Stimulated activated naive CD8-positive, alpha-beta T cell treated with anti-CD3 and anti-CD28 coated beads, Interleukin-15, Interleukin-2, amounts not matched to agents 100 ng/mL and 50 ng/mL, for 24 hours (primary cell): ENCODE data around the gene KATNAL2.
"Not testable (repeated sequence)": the region's sequence is repeated elsewhere in the genome, so short reads cannot be mapped to it uniquely, and the experiment has no call there.

Experiments
- H3K27ac Mint-ChIP-seq: one replicate; pipeline ENCODE4 v1.8.0; 2021; ENCODE audit warnings: mild to moderate bottlenecking, mixed read lengths
- H3K27me3 Mint-ChIP-seq: one replicate; pipeline ENCODE4 v1.8.0; 2021; ENCODE audit warnings: mixed read lengths
- H3K36me3 Mint-ChIP-seq: one replicate; pipeline ENCODE4 v1.8.0; 2021; ENCODE audit warnings: low read depth, mixed read lengths
- H3K4me1 Mint-ChIP-seq: one replicate; pipeline ENCODE4 v1.8.0; 2021; ENCODE audit warnings: low read depth, mixed read lengths
- H3K4me3 Mint-ChIP-seq: one replicate; pipeline ENCODE4 v1.8.0; 2021; ENCODE audit warnings: mild to moderate bottlenecking, mixed read lengths
- H3K9me3 Mint-ChIP-seq: one replicate; pipeline ENCODE4 v1.8.0; 2021; ENCODE audit warnings: mixed read lengths

Gene KATNAL2

DNA sequence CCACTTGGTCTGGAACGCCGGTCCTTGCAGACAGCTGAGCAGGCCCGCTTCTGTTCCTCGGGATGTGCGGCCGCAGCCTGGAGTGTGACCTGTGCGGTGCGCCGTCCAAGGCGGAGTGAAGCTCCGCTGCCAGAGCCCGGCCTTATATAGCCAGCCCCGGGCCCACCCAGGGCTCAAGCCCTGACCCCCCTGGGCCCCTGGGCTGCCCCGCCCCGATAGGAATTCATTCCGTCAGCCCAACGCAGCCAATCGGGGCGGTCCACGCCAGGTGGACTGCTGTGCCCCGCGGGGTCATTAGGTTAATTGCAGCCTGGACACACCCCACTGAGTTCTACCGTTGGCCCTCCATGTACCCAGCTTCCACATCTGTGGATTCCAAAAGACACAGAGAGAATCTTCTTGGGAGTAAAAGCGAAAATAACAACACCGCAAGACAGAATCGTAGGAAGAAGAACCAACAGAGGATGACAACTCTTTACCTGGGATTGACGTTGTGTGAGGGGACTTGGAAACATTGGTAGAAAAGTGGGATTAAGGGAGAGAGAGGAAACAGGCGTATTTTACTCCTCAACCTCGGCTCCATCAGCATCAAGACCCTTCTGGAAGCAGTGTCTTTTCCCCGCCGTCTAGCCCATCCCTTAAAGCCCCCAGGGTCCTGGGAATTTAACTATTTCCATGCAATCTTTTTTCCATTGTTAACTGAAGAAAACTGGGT is 47.3 kb downstream of the KATNAL2 start:
- not testable (repeated sequence) for H3K27me3 Mint-ChIP-seq, H3K27ac Mint-ChIP-seq, H3K4me1 Mint-ChIP-seq, H3K4me3 Mint-ChIP-seq
- H3K36me3 Mint-ChIP-seq: peaks cover 11% of the 10 kb centered on the region
- H3K9me3 Mint-ChIP-seq: peaks cover 19% of the 10 kb centered on the region

DNA sequence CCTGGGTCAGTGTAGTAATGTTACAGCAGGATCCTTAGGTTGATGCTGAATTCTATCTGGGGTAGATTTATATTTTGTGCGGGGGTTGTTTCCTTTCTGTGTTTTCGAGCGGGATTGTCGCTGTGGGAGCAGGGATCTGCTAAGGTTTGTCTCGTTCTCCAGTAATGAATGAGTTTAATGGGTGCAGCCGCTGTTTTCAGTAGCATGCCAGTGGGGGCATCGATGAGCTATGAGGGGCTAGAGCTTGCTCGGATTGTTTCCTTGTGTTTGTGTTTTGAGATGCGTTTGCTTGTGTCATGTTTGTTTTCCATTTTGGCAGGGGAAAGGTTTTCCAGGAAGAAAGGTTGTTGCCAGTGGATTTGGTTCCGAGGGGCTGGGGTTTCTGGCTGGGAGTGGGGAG is 48.9 kb downstream of the KATNAL2 start:
- H3K27ac Mint-ChIP-seq, H3K4me3 Mint-ChIP-seq, H3K27me3 Mint-ChIP-seq, H3K4me1 Mint-ChIP-seq: not testable (repeated sequence)
- Mint-ChIP-seq H3K9me3 (peaks cover 11% of the 10 kb centered on the region), H3K36me3 (peaks cover 11% of the 10 kb centered on the region)

DNA sequence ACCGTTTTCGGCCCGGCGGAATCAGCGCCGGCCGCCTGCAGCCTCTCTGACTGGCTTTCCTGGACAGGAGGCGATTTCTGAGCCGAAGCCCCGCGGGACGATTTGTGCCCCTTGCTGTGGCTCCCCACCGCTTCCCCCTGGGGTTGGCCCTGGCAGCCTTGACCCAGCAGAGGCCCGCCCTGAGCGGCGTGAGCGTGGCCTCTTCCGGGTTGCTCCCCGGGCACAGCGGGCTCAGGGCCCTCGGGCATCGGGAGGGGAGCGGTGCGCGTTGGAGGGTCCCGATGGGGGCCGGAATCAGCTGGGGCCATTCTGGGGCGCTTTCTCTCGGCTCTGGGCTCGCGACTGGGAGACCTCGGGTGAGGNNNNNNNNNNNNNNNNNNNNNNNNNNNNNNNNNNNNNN is 52.1 kb downstream of the KATNAL2 start:
- H3K4me3 Mint-ChIP-seq, H3K27me3 Mint-ChIP-seq: not testable (repeated sequence)
- peaks cover 11% of the 10 kb centered on the region for H3K9me3 Mint-ChIP-seq

DNA sequence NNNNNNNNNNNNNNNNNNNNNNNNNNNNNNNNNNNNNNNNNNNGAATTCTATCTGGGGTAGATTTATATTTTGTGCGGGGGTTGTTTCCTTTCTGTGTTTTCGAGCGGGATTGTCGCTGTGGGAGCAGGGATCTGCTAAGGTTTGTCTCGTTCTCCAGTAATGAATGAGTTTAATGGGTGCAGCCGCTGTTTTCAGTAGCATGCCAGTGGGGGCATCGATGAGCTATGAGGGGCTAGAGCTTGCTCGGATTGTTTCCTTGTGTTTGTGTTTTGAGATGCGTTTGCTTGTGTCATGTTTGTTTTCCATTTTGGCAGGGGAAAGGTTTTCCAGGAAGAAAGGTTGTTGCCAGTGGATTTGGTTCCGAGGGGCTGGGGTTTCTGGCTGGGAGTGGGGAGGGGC is 102.5 kb downstream of the KATNAL2 start:
- H3K4me3 Mint-ChIP-seq, H3K36me3 Mint-ChIP-seq, H3K9me3 Mint-ChIP-seq, H3K27me3 Mint-ChIP-seq, H3K27ac Mint-ChIP-seq, H3K4me1 Mint-ChIP-seq: not testable (repeated sequence)

More for the DNA sequence above, 52.1 kb downstream of the KATNAL2 start:
- H3K36me3 Mint-ChIP-seq: peaks cover 11% of the 10 kb centered on the region
- not testable (repeated sequence) for H3K4me1 Mint-ChIP-seq, H3K27ac Mint-ChIP-seq

DNA sequence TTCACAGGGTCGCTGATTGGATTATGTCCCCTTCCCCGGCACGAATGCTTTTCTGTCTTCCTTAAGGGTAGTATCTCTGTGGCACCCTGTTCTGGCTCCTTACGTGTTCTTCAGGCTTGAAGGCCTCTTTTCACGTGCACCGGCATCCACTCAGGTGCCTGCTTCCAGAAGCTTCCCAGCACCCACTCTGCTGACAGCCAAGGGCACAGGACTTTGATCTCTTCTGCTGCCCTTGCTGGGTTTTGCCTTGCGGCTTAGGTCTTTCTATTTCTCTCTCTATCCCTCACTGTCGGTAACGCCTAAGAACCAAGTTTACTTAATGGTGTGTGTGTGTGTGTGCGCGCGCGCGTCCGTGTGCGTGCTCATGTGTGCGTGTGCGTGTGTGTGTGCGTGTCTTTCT is 103.4 kb downstream of the KATNAL2 start:
- not testable (repeated sequence) for H3K27me3 Mint-ChIP-seq, H3K4me1 Mint-ChIP-seq, H3K4me3 Mint-ChIP-seq, H3K9me3 Mint-ChIP-seq, H3K36me3 Mint-ChIP-seq, H3K27ac Mint-ChIP-seq

DNA sequence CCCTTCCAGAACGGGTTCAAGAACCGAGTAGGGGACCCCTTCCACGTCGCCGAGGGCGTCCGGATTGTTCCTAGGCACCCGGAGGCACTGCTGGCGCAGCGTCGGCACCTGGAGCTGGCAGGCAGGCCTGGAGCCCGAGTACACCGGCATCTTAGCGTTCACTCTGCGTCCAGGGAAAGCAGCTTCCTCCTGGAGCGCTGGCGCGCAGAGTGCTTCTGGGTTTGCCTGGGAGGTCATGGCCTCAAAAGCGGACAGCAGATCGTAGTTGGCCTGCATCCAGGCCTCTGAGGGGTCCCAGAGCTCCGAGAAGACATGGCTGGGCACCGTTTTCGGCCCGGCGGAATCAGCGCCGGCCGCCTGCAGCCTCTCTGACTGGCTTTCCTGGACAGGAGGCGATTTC is 105.4 kb downstream of the KATNAL2 start:
- H3K4me3 Mint-ChIP-seq, H3K27ac Mint-ChIP-seq, H3K36me3 Mint-ChIP-seq, H3K9me3 Mint-ChIP-seq, H3K4me1 Mint-ChIP-seq, H3K27me3 Mint-ChIP-seq: not testable (repeated sequence)

DNA sequence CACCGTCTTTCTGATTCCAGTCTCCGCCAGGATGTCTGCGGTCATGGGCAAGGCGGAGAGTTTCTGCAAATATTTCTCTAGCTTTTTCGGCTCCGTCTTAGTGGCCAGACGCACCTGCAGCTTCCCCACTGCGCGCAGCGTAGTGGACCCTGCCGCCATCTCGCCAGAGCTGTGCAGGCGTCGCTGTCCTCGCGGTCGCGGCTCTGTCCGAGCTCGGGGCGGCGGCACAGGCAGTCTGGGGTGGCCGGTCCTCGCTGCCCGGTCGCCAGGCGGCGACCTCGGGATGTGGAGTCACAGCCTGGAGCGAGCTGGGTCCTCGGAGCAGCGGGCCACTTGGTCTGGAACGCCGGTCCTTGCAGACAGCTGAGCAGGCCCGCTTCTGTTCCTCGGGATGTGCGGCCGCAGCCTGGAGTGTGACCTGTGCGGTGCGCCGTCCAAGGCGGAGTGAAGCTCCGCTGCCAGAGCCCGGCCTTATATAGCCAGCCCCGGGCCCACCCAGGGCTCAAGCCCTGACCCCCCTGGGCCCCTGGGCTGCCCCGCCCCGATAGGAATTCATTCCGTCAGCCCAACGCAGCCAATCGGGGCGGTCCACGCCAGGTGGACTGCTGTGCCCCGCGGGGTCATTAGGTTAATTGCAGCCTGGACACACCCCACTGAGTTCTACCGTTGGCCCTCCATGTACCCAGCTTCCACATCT is 106.5 kb downstream of the KATNAL2 start:
- not testable (repeated sequence) for H3K9me3 Mint-ChIP-seq, H3K4me1 Mint-ChIP-seq, H3K27ac Mint-ChIP-seq, H3K36me3 Mint-ChIP-seq, H3K4me3 Mint-ChIP-seq, H3K27me3 Mint-ChIP-seq

DNA sequence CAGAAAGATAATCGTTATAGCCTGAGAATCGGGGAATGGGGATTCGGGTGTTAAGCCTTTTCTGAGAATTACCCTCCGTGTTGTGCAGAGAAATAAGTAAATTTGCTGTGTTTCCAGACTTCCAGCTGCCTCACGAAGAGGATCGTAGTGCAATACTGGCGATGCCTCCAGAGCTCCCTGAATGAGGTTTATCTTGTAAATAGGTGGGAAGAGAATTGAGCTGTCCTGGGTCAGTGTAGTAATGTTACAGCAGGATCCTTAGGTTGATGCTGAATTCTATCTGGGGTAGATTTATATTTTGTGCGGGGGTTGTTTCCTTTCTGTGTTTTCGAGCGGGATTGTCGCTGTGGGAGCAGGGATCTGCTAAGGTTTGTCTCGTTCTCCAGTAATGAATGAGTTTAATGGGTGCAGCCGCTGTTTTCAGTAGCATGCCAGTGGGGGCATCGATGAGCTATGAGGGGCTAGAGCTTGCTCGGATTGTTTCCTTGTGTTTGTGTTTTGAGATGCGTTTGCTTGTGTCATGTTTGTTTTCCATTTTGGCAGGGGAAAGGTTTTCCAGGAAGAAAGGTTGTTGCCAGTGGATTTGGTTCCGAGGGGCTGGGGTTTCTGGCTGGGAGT is 108.3 kb downstream of the KATNAL2 start:
- H3K27ac Mint-ChIP-seq, H3K27me3 Mint-ChIP-seq, H3K9me3 Mint-ChIP-seq, H3K4me1 Mint-ChIP-seq, H3K36me3 Mint-ChIP-seq, H3K4me3 Mint-ChIP-seq: not testable (repeated sequence)

DNA sequence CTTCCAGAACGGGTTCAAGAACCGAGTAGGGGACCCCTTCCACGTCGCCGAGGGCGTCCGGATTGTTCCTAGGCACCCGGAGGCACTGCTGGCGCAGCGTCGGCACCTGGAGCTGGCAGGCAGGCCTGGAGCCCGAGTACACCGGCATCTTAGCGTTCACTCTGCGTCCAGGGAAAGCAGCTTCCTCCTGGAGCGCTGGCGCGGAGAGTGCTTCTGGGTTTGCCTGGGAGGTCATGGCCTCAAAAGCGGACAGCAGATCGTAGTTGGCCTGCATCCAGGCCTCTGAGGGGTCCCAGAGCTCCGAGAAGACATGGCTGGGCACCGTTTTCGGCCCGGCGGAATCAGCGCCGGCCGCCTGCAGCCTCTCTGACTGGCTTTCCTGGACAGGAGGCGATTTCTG is 111.3 kb downstream of the KATNAL2 start:
- not testable (repeated sequence) for H3K36me3 Mint-ChIP-seq, H3K4me3 Mint-ChIP-seq, H3K27me3 Mint-ChIP-seq, H3K27ac Mint-ChIP-seq, H3K4me1 Mint-ChIP-seq
- peaks cover 12% of the 10 kb centered on the region for H3K9me3 Mint-ChIP-seq

DNA sequence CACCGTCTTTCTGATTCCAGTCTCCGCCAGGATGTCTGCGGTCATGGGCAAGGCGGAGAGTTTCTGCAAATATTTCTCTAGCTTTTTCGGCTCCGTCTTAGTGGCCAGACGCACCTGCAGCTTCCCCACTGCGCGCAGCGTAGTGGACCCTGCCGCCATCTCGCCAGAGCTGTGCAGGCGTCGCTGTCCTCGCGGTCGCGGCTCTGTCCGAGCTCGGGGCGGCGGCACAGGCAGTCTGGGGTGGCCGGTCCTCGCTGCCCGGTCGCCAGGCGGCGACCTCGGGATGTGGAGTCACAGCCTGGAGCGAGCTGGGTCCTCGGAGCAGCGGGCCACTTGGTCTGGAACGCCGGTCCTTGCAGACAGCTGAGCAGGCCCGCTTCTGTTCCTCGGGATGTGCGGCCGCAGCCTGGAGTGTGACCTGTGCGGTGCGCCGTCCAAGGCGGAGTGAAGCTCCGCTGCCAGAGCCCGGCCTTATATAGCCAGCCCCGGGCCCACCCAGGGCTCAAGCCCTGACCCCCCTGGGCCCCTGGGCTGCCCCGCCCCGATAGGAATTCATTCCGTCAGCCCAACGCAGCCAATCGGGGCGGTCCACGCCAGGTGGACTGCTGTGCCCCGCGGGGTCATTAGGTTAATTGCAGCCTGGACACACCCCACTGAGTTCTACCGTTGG is 112.4 kb downstream of the KATNAL2 start:
- not testable (repeated sequence) for H3K27ac Mint-ChIP-seq, H3K4me3 Mint-ChIP-seq, H3K27me3 Mint-ChIP-seq, H3K4me1 Mint-ChIP-seq, H3K36me3 Mint-ChIP-seq
- H3K9me3 Mint-ChIP-seq: peaks cover 12% of the 10 kb centered on the region

DNA sequence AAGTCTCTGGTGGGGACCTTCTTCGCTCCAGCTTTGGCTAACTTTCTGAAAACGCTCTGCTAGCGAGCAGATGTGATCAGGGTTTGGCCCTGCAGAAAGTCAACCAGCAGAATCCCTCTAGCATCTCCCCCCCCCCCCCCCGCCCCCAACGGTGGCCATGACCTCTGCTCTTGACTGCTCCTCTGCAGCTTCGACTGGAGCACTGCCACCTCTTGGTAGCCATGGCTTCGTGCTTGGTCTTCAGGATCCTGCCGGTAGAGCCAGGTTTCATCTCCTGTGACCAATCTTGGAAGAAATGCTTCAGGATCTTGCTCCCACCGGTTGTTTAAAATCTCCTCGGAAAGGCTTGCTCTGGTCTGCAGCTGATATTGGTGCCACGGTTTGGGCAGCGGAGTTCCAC is 113.5 kb downstream of the KATNAL2 start:
- H3K9me3 Mint-ChIP-seq: peaks cover 12% of the 10 kb centered on the region
- H3K36me3 Mint-ChIP-seq, H3K4me1 Mint-ChIP-seq, H3K27me3 Mint-ChIP-seq, H3K27ac Mint-ChIP-seq, H3K4me3 Mint-ChIP-seq: not testable (repeated sequence)

DNA sequence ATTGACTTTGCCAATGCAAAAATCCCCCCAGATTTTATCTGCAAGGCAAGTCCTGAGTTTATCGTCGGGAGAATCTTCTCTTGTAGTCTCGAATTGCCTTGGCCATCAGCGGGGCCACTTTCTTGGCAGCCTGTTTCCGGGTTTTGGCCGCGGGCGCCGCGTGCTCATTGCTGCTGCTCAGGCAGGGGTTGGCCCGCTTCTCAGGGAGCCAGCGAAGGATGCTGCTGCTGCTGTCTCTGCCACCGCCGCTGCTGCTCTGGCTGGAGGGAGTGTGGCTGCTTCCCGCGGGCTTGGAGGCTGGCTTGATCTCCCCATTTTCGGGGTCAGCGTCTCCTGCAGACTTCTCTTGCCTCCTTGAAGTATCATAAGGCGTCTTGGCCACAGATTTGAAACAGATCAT is 115.5 kb downstream of the KATNAL2 start:
- Mint-ChIP-seq H3K36me3 (no peaks in the 10 kb centered on the region), H3K4me3 (no peak overlapping the region), H3K9me3 (peaks cover 12% of the 10 kb centered on the region), H3K4me1 (no peaks in the 10 kb centered on the region), H3K27ac (no peak overlapping the region), H3K27me3 (no peaks in the 10 kb centered on the region)

DNA sequence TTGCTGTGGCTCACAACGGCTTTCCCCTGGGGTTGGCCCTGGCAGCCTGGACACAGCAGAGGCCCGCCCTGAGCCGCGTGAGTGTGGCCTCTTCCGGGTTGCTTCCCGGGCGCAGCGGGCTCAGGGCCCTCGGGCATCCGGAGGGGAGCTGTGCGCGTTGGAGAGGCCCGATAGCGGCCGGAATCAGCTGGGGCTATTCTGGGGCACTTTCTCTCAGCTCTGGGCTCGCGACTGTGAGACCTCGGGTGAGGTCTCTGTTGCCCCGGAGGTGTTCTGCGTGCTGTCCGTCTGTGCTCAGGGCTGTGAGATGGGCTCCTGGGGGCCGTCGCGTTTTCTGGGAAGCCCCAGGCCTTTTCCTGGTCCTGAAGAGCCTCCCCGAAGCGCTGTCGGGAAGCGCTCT is 117.2 kb downstream of the KATNAL2 start:
- H3K4me3 Mint-ChIP-seq, H3K27me3 Mint-ChIP-seq, H3K4me1 Mint-ChIP-seq, H3K27ac Mint-ChIP-seq, H3K36me3 Mint-ChIP-seq: not testable (repeated sequence)
- H3K9me3 Mint-ChIP-seq: peaks cover 12% of the 10 kb centered on the region

DNA sequence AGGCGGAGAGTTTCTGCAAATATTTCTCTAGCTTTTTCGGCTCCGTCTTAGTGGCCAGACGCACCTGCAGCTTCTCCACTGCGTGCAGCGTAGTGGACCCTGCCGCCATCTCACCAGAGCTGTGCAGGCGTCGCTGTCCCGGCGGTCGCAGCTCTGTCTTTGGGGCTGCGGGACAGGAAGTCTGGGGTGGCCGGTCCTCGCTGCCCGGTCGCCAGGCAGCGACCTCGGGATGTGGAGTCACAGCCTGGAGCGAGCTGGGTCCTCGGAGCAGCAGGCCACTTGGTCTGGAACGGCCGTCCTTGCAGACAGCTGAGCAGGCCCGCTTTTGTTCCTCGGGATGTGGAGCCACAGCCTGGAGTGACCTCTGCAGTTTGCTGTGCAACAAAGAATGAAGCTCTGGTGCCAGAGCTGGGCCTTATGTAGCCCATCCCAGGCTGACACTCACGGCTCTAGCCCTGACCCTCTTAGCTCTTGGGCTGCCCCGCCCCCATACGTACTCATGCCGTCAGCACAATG is 117.8 kb downstream of the KATNAL2 start, which contains the start of gene ELOA2:
Gene ELOA2 (minus strand): TSS at position 466 of the 516 bp plus-strand sequence. CDS start 357 bp downstream, at position 109.
- peaks cover 3% of the 10 kb centered on the region for H3K27me3 Mint-ChIP-seq
- no peaks in the 10 kb centered on the region for H3K4me1 Mint-ChIP-seq
- no peaks in the 10 kb centered on the region for H3K36me3 Mint-ChIP-seq
- no peak within 1 kb of the TSS for H3K4me3 Mint-ChIP-seq
- H3K27ac Mint-ChIP-seq: no peak within 1 kb of the TSS
- H3K9me3 Mint-ChIP-seq: peaks cover 12% of the 10 kb centered on the region

DNA sequence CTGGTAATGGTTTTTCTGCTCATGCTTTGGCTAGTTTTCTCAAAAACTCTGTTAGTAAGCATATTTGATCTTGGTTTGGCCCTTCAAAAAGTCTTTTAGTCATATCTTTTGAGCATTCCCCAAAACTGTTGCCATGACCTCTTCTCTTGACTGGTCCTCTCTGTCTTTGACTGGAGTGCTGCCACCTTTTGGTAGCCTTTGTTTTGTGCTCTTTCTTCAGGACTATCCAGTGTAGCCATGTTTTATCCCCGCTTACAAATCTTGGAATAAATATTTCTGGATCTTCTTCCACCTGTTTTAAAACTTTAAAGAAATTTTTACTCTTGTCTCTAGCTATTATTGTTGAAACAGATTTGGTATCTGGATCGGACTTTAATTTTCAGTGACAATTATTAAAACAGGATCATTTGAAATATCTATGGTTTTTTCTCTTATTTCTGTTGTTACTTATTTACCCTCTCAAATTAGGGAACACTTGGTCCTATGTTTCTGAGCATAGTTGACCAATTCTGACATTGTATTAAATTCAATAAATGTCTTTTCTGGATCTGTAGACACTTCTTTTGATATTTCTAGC is 119.0 kb downstream of the KATNAL2 start:
- H3K4me1 Mint-ChIP-seq: no peaks in the 10 kb centered on the region
- peaks cover 9% of the 10 kb centered on the region for H3K9me3 Mint-ChIP-seq
- H3K4me3 Mint-ChIP-seq: no peak overlapping the region
- no peak overlapping the region for H3K27ac Mint-ChIP-seq
- no peaks in the 10 kb centered on the region for H3K36me3 Mint-ChIP-seq
- peaks cover 3% of the 10 kb centered on the region for H3K27me3 Mint-ChIP-seq
